ENCODE data around the gene ADCYAP1R1.

Gene ADCYAP1R1

GRCh38 chr7:31082017-31082416, 29.9 kb downstream of the ADCYAP1R1 start:
- TF ChIP-seq CTCF (conservative IDR thresholded peaks at IDR 0.05; ENCODE audit: low read depth, low read length): no peak

GRCh38 chr7:31082447-31082846, 30.3 kb downstream of the ADCYAP1R1 start:
- Histone ChIP-seq H3K4me2 (no peak overlapping the region), H3K9ac (no peak overlapping the region), H3K4me1 (ENCODE audit: low read depth, poor library complexity, severe bottlenecking) (no peaks in the 10 kb centered on the region), H2AFZ (ENCODE audit: low read depth) (no peak overlapping the region), H3K4me3 (IDR thresholded peaks at IDR 0.05; ENCODE audit: insufficient read depth, low read depth, low read length) (no peak overlapping the region), H4K20me1 (ENCODE audit: insufficient read depth) (no peaks in the 10 kb centered on the region), H3K27ac (no peak overlapping the region), H3K36me3 (ENCODE audit: insufficient read depth) (no peaks in the 10 kb centered on the region), H3K79me2 (ENCODE audit: insufficient read depth, low read depth) (no peaks in the 10 kb centered on the region), H3K27me3 (ENCODE audit: insufficient read depth, low read depth) (no peaks in the 10 kb centered on the region)
- no peak for TF ChIP-seq CTCF (conservative IDR thresholded peaks at IDR 0.05; ENCODE audit: low read depth, low read length)

More at GRCh38 chr7:31082017-31082416, 29.9 kb downstream of the ADCYAP1R1 start:
- Histone ChIP-seq H3K4me3 (IDR thresholded peaks at IDR 0.05; ENCODE audit: insufficient read depth, low read depth, low read length) (no peak overlapping the region), H3K79me2 (ENCODE audit: insufficient read depth, low read depth) (no peaks in the 10 kb centered on the region), H3K27me3 (ENCODE audit: insufficient read depth, low read depth) (no peaks in the 10 kb centered on the region), H3K36me3 (ENCODE audit: insufficient read depth) (no peaks in the 10 kb centered on the region), H3K4me2 (no peak overlapping the region), H2AFZ (ENCODE audit: low read depth) (no peak overlapping the region), H4K20me1 (ENCODE audit: insufficient read depth) (no peaks in the 10 kb centered on the region), H3K9ac (no peak overlapping the region), H3K27ac (no peak overlapping the region), H3K4me1 (ENCODE audit: low read depth, poor library complexity, severe bottlenecking) (no peaks in the 10 kb centered on the region)

GRCh38 chr7:31083210-31083786, 31.2 kb downstream of the ADCYAP1R1 start:
- no peak overlapping the region for H2AFZ ChIP-seq (ENCODE audit: low read depth)
- H4K20me1 ChIP-seq (ENCODE audit: insufficient read depth): no peaks in the 10 kb centered on the region
- H3K79me2 ChIP-seq (ENCODE audit: insufficient read depth, low read depth): no peaks in the 10 kb centered on the region
- no peaks in the 10 kb centered on the region for H3K36me3 ChIP-seq (ENCODE audit: insufficient read depth)
- no peak overlapping the region for H3K9ac ChIP-seq
- no peak overlapping the region for H3K4me3 ChIP-seq (IDR thresholded peaks at IDR 0.05; ENCODE audit: insufficient read depth, low read depth, low read length)
- H3K27me3 ChIP-seq (ENCODE audit: insufficient read depth, low read depth): no peaks in the 10 kb centered on the region
- no peak overlapping the region for H3K27ac ChIP-seq
- H3K4me2 ChIP-seq: no peak overlapping the region
- H3K4me1 ChIP-seq (ENCODE audit: low read depth, poor library complexity, severe bottlenecking): no peaks in the 10 kb centered on the region
- no peak for TF ChIP-seq CTCF (conservative IDR thresholded peaks at IDR 0.05; ENCODE audit: low read depth, low read length)

GRCh38 chr7:31084226-31084625, 32.1 kb downstream of the ADCYAP1R1 start:
- no peak for TF ChIP-seq CTCF (conservative IDR thresholded peaks at IDR 0.05; ENCODE audit: low read depth, low read length)
- H3K4me1 ChIP-seq (ENCODE audit: low read depth, poor library complexity, severe bottlenecking): no peaks in the 10 kb centered on the region
- H3K36me3 ChIP-seq (ENCODE audit: insufficient read depth): no peaks in the 10 kb centered on the region
- H3K4me3 ChIP-seq (IDR thresholded peaks at IDR 0.05; ENCODE audit: insufficient read depth, low read depth, low read length): no peak overlapping the region
- no peak overlapping the region for H2AFZ ChIP-seq (ENCODE audit: low read depth)
- H4K20me1 ChIP-seq (ENCODE audit: insufficient read depth): no peaks in the 10 kb centered on the region
- no peak overlapping the region for H3K9ac ChIP-seq
- no peak overlapping the region for H3K27ac ChIP-seq
- no peaks in the 10 kb centered on the region for H3K27me3 ChIP-seq (ENCODE audit: insufficient read depth, low read depth)
- no peak overlapping the region for H3K4me2 ChIP-seq
- no peaks in the 10 kb centered on the region for H3K79me2 ChIP-seq (ENCODE audit: insufficient read depth, low read depth)
